GM19467 (cell line): ENCODE results near the gene GRIP2.
"Not testable (repeated sequence)": the region's sequence is repeated elsewhere in the genome, so short reads cannot be mapped to it uniquely, and the experiment has no call there.

Experiments
- ATAC-seq: cut with Tn5 transposase; IDR thresholded peaks from one replicate; pipeline ENCODE4 v1.9.1; 2021; ENCODE audit warnings: mild to moderate bottlenecking, moderate library complexity; ENCODE audit not compliant: unreplicated experiment

Gene GRIP2

DNA sequence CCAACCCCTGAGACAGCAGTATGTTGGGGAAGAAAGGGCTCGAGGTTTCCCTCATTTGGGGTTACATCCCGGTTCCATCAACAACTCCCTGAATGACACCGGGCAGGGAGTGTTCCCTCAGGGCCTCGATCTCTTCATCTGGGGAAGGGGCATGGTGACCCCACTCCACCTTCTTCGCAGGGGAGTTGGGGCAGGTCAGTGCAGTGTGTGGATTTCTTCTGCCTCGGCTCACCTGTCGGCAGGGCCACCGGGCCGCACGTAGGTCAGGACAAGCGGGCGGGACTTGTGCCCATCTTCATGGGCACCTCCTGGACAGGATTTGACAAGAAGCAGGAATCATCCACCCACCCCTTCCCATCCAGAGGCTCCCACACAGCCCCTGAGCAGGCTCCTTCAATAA lies 17.4 kb downstream of the GRIP2 start:
- ATAC-seq = no peak

DNA sequence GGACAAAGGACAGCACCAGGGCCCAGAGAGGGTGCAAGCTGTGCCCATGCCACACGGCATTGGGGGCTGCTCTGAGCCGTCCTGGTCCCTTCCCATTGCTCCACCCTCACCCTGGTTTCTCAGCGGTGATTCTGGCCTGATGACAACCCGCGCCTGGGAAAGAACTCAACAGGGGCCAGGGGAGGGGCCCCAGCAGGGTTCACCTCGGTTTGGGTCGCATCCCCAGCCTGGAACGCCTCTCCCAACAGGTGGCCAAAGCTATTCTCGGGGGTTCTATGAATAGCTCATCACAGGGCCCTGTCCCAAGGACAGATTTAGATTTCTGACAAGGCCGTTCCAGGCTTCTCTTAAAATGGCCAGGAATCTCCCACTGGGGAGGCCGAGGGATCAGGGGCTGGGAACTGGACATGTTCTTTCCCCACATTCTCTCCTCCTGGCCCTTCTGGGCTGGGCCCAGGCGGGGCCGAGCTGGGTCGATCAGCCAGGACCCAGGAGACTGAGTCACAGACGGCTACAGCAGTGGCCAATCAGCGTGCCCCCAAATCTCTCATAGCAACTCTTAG lies 17.9 kb downstream of the GRIP2 start:
- ATAC-seq = no peak

DNA sequence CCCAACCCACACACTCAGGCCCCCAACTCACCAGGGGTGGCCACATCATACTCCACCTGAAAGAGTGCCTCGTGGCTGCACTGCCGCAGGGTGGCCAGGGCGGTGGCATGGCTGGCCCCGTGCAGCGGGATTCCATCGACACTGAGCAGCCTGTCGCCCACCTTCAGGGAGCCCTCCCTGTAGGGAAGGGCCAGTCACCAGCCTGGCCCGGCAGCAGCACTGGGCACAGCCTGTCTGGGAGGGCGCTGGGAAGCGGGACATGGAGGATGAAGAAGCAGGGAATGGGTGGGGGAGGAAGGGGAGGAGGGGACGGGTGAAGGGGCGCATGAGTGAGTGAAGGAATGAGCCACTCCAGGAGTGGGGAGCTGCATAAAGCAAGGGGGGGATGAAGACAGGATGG lies 18.5 kb downstream of the GRIP2 start:
- no peak for ATAC-seq

DNA sequence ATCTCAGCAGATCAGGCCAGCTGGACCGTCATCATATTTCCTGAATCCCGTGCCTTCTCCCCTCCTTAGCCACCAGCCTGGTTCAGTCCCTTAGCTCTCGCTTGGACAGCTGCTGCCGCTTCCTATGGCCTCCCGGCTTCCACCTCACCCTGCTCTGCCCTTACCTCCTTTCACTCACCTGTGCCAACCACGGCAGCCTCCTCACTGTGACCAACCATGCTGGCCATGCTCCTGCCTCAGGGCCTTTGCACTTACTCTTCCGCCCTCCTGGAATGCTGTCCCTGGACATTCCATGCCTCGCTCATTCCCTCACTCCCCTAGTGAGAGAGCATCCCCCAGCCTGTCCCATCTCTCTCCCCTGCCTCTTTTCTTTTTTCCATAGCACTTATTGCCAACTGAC lies 19.2 kb downstream of the GRIP2 start:
- ATAC-seq = no peak

DNA sequence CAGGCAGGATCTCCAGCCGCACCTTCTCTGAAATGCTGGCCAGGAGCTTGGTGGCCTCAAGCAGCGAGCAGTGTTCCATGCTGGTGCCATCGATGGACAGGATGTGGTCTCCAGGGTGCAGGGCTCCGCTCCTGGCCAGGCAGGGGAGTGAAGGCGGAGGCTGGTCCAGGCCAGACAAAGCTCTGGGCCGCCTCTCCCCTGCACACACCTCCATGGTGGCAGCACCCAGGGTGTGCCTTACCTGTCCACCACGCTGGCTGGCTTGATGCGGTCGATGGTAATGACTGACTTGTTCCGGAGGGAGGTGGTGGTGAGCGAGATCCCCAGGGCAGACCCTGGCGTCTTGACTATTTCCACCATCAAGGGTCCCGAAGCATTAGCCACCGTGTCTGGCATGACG lies 20.0 kb downstream of the GRIP2 start:
- no peak for ATAC-seq

DNA sequence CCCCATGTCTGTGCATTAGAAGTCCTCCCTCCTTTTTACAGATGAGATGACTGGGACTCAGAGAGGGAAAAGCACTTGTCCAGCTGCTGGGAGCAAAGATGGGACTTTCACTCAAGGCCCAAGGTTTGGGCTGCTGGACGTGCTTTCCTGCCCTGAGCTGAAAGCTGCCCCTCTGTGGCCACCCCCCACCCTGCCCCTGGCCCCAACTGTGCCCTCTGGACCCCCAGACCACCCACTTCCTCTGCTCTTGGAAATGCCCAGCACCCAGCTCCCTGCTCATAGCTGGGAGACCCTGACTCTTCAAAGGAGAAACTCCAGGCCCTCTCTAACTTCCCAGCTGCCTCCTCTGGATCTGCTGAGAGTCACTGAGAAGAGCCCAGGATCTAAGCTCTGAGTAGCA lies 20.7 kb downstream of the GRIP2 start:
- ATAC-seq = no peak

DNA sequence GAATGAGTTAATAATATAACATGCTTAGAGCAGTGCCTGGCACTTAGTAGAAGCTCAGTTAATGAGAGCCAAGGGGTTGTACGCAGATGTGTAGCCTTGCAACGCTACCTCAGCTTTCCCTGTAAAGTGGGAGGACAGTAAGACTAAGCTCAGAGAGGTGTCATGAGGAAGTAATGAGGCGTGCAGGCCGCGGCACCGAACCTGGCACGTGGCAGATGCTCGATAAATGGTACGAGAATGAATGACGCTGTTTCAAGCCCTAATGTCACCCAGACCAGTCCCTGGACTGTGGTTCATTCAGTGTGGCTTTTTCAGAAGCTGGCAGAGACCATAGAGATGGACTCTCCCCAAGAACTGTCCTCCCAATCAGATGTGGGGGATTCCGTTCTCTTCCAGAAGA lies 21.2 kb downstream of the GRIP2 start:
- ATAC-seq = no peak

DNA sequence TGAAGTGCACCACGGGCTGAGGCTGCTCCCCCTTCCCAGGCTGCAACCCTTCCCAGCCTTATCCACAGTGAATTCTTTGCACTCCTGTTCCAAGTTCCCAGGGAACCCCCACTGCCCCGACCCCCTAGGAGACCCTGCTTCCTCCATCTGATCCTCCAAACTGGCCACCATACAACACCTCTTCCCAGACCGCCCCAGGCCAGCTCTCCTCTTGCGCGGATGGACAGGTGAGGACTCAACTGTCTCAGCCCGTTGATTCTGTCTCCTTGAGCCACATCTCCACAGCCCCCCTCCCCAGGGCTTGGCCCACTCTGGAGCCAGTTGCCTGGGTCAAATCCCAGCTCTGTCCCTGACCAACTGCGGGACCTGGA lies 21.7 kb downstream of the GRIP2 start:
- ATAC-seq = no peak

DNA sequence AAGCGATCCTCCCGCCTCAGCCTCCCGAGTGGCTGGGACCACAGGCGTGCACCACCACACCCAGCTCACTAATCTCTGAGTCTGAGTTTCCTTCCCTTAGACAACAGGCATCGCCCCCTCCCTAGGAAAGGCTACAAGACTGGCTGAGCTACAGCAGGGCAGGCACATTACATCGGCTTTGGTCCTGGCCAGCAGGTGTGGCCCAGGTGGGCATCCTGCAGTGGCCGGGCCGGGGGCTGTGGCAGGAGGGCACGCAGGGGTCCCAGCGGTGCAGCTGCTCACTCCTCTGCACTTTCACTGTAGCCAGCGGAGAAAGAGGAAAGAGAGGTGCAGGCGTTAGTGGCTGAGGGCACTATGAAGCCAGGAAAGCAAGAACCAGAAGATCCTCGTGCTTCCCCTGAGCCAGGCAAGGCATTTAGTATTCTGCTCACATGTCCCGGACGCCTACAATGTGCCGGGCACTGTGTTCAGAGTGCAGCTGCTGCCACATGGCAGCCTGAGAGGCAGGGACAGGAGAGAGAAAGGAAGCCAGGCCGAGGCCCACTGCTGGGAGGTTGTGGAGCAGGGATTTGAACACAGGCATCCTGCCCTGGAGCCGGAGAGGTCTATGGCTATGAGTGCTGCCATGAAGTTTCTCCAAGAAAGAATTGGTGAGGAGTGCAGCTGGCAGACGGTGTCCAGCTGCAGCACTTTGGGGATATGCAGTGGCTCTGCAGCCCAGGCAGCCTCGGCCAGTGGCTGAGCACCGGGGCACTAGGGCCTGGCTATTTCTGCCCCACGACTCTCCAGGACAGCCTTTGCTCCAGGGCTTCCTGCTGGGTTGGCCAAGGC lies 22.3 kb downstream of the GRIP2 start:
- no peak for ATAC-seq

DNA sequence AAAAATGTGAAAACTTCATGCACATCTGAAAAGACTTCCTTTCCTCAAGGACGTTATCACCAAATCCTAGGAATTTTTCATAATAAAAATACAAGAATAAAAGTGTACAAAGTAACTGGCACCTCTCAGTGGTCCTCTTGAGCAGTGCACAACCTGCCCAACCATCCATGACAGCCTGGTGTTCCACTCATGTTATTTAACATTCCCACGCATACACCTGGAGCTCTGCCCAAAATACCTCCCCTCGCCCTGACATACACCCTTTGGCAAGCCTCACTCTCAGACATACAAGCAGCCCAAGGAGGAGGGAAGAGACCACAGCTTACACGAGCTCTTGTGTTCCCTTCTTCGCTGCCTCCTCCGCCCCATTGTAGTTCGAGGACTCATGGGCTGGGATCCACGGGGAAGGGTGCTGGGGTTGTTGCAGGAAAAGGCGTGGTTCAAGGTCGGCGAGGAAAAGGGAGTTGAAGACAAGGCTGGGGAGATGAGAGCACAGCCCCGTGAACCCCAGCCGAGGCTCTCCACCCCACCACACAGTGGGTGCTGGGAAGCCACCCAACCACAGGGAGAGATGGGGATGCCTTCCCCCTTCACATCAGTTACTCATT lies 23.3 kb downstream of the GRIP2 start:
- ATAC-seq = no peak

DNA sequence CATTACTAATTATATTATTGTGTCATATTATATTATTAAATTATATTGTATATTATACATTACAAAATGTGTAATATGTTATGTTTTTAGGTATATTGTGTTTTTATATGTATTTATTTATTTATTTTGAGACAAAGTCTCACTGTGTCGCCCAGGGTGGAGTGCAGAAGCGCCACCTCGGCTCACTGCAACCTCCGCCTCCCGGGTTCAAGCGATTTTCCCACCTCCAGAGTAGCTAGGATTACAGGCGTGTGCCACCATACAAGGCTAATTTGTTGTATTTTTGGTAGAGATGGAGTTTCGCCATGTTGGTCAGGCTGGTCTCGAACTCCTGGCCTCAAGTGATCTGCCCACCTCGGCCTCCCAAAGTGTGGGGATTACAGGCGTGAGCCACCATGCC lies 24.6 kb downstream of the GRIP2 start:
- not testable (repeated sequence) for ATAC-seq

DNA sequence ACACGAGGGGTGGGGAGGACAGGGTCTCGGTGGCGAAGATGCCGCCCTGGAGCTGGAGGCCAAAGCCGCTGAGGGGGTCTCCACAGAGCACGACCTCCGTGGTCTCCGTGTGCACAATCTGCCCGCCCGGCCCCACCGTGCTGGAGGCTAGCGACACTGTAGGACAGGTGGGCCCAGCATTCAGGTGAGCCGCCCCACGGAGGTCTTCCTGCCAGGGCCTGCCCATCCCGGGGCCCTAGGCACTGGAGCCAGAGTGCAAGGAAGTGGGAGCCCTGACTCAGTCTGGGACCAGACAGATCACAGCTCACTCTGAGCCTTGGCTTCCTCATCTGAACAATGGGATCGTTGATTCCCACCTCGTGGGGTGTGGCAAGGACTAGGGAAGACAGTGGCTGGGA lies 25.8 kb downstream of the GRIP2 start:
- ATAC-seq = no peak

DNA sequence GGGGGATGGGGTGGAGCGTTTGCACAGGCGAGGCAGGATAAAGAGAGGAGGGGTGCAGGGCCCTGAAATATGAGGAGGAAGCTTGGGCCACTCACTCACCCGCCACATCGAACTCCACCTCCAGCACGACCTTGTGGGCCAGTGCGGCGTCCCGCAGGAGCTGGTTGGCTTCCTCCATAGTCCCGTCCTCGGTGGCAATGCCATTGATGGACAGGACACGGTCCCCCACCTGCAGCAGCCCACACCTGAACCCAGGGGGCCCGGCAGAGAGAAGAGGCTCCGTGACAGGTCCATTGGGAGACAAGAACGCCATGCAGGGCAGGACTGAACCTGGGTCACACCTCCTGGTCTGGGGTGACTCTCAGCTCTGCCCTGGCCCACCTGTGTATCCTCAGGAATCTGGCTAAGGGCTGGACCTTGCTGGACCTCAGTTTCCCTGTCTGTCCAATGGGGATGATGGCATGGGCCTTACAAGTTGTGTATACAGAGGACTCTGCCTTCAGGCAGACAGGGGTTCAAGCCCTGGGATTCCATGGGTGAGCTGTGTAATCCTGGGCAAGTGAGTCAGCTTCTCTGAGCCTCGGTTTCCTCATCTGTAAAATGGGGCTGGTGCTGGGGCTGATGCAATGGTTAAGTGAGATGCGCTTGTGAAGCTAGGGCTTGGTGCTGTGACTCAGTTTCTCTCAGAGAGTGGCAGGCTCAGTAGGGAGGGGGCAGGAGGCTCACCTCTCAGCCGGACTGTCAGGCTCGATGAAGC lies 26.4 kb downstream of the GRIP2 start:
- ATAC-seq = no peak

DNA sequence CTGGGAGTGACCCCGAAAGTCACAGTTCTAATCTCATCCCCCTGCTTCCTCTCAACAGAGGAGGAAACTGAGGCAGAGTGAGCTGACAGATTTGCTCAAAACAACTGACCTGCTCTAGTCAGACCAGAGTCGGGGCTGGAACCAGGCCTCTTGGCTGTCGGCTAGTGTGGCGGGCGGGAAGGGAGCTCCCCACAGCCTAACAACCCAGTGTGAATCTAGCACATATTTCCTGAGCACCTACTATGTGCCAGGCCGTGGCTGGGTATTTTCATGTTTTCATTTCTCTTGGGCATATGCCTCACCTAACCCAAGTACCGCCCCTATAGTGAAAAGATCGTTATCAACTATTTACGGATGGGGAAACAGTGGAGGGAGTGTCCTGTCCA lies 27.2 kb downstream of the GRIP2 start:
- ATAC-seq = no peak

DNA sequence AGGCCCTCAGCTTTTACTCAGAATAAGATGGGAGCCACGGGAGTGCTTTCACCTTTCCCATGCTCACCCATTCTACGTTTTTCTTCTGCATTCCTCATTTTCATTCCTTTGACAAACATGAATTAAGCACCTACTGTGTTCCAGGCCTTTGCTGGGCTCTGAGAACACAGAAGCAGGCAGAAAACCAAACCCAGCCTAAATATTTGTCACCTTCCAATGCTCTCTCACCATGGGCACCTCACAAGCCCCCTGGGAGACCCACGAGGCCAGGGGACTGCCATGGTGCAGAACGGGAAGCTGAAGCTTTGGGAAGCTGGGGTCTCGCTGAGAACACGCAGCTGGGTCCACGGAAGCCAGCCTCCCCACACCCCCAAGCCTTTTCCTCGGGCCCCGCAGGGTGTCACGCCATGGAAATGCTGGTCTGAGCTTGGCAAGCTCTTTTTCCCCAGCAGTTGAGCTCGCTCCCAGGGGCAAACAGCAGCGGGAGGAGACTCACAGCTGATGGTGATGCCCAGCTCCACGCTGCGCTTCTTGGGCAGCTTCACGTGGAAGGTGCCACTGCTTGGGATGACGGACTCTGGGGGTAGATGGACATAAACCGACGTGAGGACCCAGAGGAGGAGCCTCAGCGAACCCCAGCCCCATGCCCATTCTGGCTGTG lies 27.7 kb downstream of the GRIP2 start:
- ATAC-seq = no peak

DNA sequence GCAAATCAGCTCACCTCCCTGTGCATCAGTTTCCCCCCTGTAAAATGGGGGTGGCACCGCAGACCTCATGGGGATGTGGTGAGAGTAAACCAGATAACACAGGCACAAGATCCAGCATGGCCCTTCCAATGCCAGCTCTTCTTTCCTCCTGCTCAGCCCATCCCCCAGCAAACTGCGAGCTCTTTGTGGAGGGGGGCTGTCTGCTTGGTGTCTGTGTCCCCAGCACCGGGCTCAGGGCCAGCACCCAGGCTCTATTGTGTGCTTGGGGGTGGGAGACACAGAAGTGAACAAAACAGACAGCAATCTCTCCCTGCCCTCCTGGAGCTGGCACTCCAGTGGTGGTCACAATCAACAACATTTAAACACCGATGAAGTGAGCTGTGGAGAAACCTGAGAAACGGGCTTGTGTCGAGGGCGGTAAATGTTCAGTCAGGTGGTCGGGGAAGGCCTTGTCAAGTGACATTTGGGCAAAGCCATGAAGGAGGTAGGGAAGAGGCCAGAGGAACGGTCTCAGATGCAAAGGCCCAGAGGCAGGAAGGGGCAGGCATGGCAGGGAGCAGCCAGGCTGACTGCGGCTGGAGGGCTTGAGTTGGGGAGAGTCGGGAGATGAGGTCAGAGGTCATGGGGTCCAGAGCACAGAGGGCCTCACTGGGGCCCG lies 28.4 kb downstream of the GRIP2 start:
- no peak for ATAC-seq

DNA sequence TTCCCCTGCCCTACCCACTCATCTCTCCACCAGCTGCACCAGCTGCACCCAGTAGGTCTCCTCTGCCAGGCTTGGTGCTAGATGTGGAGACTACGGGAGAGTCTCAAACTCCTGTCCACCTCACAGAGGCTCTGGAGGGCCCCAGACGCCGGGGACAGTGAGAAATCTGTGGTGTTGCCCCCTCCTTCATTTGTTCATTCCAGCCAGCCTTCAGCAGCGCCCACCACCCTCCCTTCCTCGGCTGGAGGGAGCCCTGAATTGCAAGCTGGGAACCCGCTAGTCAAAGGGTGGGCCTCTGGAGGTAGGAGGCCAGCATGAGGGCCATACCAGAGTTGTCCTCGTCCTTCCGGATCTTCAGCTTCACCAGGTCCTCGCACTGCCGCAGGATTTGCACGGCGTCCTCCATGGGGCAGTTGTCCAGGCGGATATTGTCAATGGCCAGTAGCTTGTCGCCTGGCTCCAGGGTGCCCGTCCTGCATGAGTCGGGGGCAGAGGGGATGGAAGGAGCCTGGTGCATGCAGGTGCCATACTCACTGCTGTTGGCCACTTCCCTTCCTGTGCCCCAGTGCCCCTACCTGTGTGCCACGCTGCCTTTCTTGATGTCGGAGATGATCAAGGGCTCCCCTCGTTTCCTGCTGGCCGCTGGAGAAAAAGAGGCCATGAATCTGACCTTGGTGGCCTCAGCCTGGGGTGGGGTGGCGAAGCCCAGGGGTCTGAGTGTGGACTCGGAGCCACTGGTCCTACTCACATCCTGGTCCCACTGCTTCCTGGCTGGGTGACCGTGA lies 29.1 kb downstream of the GRIP2 start:
- ATAC-seq = no peak

DNA sequence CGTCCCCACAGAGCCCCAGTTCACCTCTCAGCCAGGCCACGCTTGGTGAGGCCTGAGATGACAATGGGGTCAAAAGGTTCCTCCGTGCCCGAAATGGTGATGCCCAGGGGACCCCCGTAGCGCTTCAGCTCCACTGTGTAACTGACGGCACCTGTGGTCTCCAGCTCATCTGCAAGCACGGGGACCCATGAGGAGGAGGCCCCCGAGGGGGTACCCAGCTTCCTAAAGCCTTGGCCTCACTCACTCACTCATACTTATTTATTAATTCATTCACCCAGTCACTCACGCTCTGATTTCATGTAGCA lies 30.4 kb downstream of the GRIP2 start:
- ATAC-seq = no peak

DNA sequence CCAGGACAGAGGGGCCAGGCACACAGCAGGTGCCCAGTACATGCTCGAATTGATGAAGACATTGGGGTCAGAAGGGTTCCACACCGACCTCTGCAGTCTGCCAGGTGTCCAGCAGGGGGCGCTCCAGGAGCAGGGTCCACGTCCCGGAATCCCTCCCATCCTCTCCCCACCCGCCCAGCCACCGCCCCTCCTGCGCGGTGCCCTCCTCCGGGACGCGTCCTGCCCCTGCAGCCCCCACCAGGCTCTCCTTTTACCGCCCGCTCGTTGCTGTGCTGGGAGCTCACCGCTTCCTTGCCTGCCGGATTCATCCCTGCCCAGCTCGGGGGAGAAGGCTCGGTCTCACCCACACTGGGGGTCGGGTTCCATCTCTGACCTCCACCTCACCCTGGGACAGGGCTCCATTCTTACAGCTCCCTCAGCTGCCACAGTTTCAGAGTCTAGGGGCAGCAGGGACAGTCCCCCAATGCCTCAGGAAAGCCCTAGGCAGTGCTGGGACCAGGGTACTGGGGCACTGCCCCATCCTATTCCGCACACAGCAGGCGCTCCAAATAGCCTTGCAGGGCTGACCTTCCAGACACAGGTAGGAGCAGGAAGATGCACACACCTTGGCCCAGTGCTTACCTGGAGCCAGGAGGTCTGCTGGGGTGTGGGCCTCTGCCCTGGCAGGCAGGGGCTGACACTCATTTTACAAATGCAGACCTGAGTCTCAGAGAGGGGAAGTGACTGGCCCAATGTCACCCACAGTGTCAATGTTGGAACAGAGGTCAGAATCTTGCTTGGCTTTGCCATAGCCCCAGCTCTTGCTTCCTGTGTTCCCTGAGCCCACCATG lies 31.0 kb downstream of the GRIP2 start:
- ATAC-seq = no peak
